Melanocyte of skin (primary cell): ENCODE data around the gene TEX11. TPM values are rescaled to one million over a fixed set of nuclear protein-coding genes. Genes with fewer than 3 reads are reported as not detected.

Experiments used
- small RNA-seq, 2 donors: library from RNA; depleted of rRNA; stranded (forward); fragments of <200 nt; gene quantifications; one replicate each; pipeline ENCODE3, GENCODE V24; 2012
- total RNA-seq, 2 donors: library from RNA; depleted of rRNA; stranded (reverse); fragments of >200 nt; gene quantifications; 2 replicates each; pipeline ENCODE4 v1.2.3, GENCODE V29; 2012

Gene TEX11
- under 1 TPM in 1 of 2 donors, not detected in 1; under 0.01 TPM for total RNA-seq

GRCh38 chrX:70908541-70908940 is at the start of gene TEX11:
Gene TEX11, minus strand, starts transcription at chrX:70908711. Its CDS starts 922 bp downstream, at chrX:70907789.

Small RNAs within 50 kb of the gene (small RNA-seq; reads per million reads assigned to genes)
- 0 reads per million in 2 donors for gene SNORD3E

Other genes with a start within 250 kb of the TEX11 start
- gene SLC7A3, start 22.4 kb upstream of the TEX11 start, total RNA-seq = not detected
- 10 to 100 TPM; 60.9 to 65.6 TPM for gene SNX12, start 159.6 kb upstream of the TEX11 start, total RNA-seq
- 1 to 10 TPM; 5.3 to 7.9 TPM for gene FOXO4, start 187.1 kb upstream of the TEX11 start, total RNA-seq
- not detected for gene CXorf65, start 198.0 kb upstream of the TEX11 start, total RNA-seq
- not detected for gene IL2RG, start 202.9 kb upstream of the TEX11 start, total RNA-seq
- gene MED12, start 209.9 kb upstream of the TEX11 start, total RNA-seq = 10 to 100 TPM; 26.2 to 29.6 TPM
- under 1 TPM; 0.33 to 0.34 TPM for gene NLGN3, start 236.1 kb upstream of the TEX11 start, total RNA-seq